HG03095 (cell line): ENCODE results near the gene OLR1.

ENCODE experiments used
- ATAC-seq: cut with Tn5 transposase; IDR thresholded peaks from one replicate; pipeline ENCODE4 v1.9.1; 2021; ENCODE audit warnings: moderate library complexity; ENCODE audit not compliant: unreplicated experiment

OLR1 gene

DNA sequence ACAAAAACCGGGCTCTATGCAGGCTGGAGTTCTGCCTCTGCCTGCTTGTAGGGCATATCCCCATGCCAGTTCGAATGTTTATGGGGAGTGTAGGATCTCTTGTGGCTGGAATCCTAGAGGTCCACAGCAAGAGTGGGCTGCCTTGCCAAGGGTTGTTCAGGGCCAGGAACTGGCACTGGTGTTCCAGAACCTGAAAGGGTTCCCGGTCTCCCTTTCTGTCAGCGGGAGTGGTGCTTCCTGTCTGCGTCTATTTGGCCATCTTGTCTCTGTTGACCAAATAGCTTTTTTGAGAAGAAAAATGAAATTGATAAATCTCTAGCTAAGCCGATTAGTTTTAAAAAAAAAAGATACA lies 17.8 kb downstream of the OLR1 start:
- ATAC-seq, result no peak

DNA sequence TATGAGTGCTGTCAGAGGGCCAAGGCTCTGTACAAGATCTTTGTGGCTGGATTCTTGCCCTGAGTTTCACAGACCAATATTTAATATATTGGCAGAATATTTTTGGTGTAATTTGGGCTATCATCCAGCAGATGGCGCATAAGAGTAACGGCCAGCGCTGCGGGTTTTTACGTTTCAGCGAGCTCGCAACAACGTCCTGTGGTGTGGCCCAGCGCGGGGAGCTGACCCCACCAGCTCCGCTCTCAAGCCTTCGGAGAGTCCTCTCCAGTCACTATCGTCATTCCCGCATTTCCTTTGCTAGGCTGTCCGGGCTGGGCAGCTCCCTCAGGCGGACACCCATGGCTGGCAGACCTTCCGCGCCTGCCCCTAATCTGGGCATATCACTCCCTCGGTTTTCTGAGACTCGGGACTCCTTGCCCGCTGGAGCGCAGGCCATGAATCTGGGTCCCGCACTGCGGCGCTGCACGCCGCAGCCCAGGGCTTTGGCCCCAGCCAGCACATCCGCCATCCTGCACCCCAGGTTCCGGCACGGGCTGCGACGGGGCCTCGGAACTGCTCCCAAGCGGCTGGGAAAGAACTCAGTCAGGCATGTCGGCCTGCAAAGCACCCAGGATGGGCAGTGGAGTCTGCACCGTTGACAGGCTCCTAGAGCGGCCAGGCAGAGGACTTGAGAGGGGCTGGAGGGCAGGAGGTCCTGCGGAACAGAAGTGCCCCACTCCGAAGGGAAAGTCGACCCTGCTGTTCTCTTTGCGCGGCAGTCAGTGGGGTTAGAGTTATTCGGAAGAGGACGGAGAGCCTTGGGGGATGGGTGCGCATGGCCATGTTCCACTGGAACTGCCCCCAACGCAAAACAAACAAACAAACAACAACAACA lies 18.4 kb downstream of the OLR1 start:
- ATAC-seq, result no peak

DNA sequence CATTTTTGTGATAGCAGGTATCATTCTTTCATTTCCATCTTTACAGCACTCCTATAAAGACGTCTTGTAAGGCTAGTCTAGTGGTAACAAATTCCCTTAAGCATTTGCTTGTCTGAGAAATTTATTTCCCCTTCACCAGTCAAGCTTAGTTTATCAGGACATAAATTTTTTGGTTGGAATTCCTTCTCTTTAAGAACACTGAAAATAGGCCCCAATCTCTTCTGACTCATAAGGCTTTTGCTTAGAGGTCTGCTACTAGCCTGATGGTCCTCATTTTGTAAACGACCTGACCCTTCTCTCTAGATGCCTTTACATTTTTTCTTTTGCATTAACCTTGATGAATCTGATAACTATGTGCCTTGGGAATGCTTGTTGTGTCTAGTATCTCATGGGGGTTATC lies 20.3 kb downstream of the OLR1 start:
- ATAC-seq, result no peak

DNA sequence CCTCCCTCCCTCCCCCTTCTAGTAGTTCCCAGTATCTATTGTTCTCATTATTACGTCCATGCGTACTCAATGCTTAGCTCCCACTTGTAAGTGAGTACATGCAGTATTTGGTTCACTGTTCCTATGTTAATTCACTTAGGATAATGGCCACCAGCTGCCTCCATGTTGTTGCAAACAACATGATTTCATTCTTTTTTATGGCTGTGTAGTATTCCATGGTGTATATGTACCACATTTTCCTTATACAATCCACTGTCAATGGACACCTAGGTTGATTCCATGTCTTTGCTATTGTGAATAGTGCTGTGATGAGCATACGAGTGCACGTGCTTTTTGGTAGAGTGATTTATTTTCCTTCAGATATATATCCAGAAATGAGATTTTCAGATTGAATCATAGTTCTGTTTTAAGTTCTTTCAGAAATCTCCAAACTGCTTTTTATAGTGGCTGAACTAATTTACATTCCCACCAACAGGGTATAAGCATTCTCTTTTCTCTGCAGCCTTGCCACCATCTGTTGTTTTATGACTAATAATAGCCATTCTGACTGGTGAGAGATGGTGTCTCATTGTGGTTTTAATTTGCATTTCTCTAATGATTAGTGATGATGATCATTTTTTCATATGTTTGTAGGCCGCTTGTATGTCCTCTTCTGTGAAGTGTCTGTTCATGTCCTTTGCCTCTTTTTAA lies 24.1 kb downstream of the OLR1 start:
- ATAC-seq, result no peak

DNA sequence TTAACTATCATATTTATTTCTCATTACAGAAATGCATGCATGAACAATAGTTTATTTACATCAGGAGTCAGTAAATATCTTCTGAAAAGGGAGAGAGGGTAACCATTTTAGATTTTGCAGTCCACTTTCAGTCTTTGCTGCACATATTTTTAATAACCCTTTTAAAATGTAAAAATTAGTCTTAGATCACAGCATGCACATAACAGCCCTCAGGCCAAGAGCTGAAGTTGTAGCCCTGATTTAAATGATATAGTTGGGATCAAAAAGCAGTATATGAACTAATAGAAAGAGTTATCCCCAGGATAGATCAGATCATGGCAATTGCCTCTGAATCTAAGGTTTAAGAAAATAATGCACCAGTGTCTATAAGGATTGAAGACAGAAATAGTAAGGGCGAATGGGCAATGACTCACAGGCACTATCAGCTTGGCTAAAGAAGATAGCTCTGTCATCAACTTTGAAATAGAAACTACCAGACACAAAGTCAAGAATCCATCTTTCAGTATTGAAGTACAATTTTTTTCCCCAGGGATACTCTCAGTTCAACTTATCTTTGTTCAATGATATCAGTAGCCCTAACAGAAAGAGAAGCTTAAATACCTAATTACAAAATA lies 28.8 kb downstream of the OLR1 start:
- no peak for ATAC-seq

DNA sequence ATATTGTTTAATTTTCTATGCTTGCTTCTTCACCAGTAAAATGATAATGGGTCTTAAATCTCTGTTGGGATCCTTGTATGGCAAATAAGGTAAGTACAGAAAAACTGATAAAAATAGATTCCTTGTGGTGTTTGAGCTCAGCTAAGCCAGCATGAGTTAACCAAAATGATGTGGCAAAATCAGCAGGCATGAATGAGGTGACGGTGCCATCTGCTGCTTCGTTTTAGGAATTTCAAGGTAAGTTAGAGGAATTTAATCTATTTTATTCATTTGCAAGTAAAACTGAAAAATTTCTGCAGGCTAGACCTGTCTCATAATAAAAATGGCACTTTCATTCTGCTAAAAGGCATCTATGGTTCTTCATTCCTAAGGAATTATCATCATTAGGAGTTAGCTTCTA lies 31.9 kb downstream of the OLR1 start:
- no peak for ATAC-seq

DNA sequence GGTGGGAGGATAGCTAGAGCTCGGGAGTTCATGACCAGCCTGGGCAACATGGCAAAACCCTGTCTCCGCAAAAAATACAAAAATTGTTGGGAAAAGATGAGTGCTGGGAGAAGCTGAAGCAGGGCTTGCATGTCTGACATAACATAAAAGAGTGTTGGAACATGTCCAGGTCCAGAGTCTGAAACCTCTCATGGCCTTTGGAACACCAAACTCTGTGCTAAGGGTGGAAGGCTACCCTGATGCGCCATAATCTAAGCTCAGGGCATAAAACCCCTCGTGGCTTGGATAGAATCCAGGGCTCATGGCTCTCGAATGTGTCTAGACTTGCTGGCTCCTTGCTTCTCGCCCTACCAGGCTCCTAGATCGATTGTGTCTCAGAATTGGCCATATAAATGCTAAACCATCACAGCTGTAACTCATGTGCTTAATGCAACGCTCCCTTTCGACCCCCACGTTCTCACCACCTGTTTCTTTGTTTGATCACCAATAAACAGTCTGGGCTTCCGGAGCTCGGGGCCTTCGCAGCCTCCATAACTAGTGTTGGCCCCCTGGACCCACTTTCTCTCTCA lies 35.2 kb downstream of the OLR1 start:
- ATAC-seq, result no peak

DNA sequence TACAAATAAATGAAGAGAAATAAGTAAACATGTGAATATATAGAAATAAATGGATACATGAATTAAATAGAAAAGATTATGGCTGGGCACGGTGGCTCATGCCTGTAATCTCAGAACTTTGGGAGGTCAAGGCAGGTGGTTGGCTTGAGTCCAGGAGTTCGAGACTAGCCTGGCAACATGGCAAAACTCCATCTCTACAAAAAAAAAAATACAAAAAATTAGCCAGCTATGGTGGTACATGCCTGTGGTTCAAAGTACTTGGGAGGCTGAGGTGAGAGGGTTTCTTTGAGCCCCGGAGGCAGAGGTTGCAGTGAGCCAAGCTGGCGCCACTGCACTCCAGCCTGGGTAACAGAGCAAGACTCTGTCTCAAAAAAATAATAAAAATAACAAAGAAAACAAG lies 36.8 kb downstream of the OLR1 start:
- ATAC-seq, result no peak

DNA sequence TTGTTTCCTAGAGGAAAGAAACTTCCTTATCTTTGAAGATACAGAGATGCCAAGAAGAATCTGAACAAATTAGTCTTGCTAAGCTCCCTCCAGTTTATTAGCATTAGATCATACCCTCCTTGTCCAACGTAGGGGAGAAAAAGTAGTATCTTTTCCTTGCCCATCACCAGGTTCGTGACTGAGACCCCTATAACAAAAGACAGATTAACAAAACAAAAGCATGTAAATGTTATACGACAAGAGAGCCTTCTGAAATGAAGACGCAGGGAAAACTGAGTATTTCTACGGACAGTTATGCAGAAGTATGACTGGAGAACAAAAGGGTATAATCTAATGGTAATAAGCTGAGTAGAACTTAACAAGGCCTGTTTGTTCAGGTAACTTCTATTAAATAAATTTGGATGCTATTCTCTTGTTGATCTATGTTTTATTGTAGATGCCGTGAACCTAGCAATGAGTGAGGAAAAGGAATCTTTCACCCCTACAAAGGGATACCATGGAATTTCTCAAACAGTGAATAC lies 39.0 kb downstream of the OLR1 start:
- no peak for ATAC-seq

DNA sequence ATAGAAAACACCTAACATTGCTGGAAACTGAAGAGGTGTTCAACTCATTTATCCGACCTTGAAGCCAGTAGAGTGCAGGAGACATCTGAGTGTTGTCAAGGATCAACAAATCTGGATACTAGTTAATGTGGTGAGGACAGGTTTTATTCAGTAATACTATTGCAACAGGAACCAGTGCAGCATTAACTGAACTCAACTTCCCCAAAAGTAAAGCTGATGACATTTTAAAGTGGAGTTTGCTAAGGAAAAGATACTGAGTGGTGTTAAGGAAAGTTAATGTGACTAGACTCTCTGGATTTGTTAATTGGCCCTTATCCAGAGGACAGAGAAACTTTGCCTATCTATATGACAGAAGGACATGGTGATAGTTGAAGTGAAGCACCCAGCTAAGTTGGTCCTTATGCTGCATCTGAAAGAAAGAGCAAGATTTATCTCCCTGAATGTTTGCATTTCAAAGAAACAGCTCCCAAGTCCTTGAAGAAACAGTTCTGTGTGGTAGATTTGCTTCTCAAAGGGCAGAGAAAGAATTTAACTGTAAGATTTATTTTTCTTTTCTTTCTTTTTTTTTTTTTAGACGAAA lies 40.7 kb downstream of the OLR1 start:
- no peak for ATAC-seq

DNA sequence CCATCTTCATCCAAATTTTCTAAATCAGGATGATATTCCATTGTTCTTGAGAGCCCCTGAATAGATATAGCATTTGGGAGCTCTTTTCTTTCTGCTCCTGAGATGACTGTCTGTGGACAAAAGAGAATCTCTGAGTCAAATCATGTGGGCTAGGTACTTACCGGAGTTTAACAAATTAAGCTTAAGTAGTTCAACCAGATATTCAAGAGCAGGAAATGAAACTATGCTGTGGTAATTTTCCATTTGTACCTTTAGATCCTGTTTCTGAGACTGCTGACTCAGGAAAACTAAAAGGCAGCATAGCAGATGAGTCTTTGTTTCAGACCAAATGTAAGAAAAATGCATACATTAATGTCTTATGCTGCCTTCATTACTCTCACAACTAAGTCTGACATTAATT lies 41.9 kb downstream of the OLR1 start, which contains the start of gene CLEC7A:
Gene CLEC7A, minus strand, starts transcription at position 158 of the 400 bp plus-strand sequence. Its CDS starts 117 bp downstream, at position 41.
- no peak for ATAC-seq

DNA sequence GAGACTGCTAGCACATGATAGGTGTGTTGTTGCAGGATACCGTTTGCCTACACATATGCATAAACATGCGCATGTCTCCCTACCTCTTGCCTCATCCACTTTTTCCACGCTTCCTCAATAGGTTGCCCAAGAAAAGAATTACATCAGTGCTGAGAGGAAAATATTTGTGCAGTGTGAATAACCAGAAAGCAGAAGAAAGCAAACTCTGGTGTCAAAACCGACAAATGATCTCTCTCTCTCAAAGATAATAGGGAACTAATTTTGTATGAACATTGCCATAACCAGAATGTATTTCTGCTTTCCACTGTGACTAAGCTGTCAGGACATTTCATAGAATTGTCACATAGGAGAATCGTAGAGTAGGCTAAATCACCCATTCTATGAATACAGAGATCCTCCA lies 43.2 kb downstream of the OLR1 start:
- ATAC-seq, result no peak

DNA sequence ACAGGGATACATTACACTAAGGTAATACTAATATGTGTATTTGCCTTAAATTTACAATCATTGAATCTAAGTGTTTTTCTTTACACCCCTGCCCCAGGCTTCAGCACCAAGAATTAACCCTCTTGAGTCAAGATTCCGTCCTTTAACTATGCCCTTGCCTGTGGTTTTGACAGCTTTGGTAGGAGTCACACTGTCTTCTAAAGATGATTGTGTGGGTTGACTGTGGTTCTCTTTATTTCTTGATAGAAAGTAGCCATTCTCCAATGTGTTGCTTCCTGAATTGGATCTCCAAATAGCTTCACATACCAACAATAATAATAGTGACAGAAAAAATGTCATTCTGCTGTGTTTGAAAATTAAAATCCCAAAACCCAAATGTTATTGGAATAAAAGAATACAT lies 45.5 kb downstream of the OLR1 start:
- no peak for ATAC-seq

DNA sequence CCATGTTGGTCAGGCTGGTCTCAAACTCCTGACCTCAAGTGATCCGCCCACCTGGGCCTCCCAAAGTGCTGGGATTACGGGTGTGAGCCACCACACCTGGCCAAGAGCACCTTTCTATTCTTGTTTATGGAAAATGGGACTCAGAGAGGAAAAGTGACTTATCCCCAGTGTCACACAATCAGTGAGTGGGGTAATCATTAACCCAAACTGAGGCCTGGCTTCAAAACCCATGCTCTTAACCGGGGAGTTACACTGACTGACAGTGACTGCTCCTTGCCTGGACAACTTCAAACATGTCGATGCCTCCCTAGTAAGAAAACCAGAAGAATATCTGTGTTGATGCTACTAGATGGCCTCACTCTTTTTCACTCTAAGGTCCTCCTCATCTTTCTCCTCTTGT lies 49.2 kb downstream of the OLR1 start:
- ATAC-seq, result no peak

DNA sequence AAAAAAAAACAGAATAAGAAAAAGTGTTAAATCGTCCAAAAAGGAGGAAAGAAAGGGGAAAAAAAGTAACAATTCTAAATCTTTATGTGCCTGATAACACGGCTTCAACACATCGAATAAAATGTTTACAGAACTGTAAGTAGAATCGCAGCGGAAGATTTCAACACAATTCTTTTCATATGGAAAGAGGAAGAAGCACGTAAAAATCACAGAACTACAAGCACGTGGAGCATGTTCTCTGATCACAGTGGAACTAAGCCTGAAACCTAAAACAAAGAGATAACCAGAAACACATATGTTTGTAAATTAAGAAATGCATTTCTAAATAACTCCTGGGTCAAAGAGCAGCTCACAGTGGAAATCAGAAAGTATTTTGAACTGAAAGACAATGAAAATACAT lies 50.7 kb downstream of the OLR1 start:
- no peak for ATAC-seq

DNA sequence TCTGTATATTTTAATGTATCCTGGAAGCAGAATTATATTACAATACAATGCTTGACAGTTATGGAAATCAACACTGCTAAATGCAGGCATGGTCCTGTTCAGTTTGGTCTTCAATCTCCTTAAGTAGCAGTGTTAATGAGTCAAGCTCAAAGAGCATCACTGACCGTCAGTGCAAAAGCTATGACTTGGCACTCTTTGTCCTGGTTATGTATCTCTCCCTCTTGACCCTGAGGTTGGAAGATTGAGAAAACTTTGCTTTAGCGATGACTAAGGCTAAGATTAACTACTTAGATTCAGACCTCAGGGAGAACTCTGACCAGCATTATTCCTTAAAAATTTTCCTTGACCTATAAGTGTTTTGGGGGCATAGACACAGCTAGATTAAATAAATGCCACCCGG lies 52.9 kb downstream of the OLR1 start:
- no peak for ATAC-seq

DNA sequence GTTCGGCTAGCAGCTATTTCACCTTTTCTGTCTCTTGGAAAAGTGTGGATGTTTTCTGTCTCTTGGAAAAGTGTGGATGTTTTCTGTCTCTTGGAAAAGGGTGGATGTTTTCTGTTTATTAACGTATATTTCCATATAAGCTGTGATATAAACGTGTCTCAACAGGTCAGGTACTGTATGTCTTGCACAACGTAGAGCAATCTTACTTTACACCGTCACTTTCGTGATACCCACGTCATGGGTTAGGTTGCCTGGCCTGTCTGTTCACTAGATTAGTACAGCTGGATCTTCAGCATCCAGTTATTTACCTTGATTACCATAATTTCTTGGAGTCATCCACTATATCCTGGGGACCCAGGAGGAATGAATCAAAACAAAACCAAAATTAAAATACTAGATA lies 56.0 kb downstream of the OLR1 start:
- no peak for ATAC-seq

DNA sequence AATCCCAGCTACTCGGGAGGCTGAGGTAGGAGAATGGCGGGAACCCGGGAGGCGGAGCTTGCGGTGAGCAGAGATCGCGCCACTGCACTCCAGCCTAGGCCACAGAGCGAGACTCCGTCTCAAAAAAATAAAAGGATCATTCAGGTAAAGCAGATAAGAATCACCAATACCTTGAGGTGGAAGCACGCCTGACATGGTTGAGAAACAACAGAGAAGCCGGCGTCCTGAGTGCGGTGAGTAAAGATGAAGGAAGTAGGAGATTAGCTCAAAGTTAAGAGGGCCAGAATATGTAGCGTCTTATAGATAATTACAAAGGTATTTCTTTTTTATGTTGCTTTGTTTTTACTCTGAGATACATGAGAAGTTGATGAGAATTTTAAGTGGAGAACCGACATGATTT lies 56.6 kb downstream of the OLR1 start:
- ATAC-seq, result no peak

DNA sequence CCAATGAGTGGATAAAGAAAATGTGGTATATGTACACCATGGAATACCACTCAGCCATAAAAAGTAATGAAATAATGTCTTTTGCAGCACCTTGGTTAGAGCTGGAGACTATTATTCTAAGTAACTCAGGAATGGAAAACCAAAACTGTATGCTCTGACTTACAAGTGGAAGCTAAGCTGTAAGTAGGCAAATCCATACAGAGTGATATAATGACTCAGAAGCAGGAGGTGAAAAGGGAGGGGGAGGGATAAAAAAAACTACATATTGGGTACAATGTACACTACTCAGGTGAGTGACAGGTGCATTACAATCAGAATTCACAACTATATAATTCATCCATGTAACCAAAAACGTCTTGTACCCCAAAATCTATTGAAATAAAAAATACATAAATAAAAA lies 58.0 kb downstream of the OLR1 start:
- no peak for ATAC-seq

DNA sequence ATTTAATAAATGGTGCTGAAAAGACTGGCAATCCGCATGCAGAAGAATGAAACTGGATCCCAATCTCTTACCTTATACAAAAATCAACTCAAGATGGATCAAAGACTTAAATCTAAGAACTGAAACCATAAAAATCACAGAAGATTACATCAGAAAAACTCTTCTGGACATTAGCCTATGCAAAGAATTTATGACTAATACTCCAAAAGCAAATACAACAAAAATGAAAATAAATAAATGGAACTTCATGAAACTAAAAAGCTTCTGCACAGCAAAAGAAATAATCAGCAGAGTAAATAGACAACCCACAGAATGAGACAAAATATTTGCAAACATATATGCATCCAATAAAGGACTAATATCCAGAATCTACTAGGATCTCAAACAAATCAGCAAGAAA lies 58.9 kb downstream of the OLR1 start:
- ATAC-seq, result no peak

DNA sequence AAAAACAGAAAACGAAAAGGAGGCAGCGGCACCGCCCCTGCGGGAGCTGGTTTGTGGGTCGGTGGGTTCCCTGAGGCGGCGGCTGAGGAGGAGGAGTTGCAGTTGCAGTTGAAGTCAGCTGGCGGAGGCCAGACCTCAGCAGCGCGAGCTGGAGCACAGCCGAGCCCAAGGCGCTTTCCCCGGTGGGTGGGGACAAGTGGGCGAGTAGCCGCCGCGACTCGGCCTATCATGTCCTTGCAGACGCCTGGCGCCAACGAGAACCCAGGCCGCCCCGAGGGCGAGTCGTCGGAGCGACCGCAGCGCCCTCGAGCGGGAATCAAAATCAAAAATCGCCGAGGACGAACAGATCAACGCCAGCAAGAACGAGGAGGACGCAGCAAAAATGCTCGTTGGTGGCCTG lies 60.5 kb downstream of the OLR1 start:
- no peak for ATAC-seq
